Psoas muscle (tissue), 8 donors: Measurements from ENCODE around the gene AOAH. TPM values are rescaled to one million over a fixed set of nuclear protein-coding genes. Genes with fewer than 3 reads are reported as not detected.

Source experiments
- ATAC-seq, 4 donors: fragments of 200-7000 bp; cut with Tn5 transposase; one replicate each; pipeline ENCODE4 v1.9.1; 2020; ENCODE audit warnings: moderate library complexity in 3 of 4, mild to moderate bottlenecking in 2 of 4
- DNase-seq, 2 donors: peaks; one replicate each; pipeline ENCODE4 v3.0.0-alpha.2; 2020
- H3K27ac ChIP-seq: fragments of 200-600 bp; one replicate; pipeline ENCODE4 v1.8.0; 2022
- H3K27me3 ChIP-seq, 3 donors: fragments of 200-600 bp in 1 of 3; one replicate each; pipeline versions ENCODE4 v1.6.1 to v1.8.0; 2013 to 2022; ENCODE audit warnings: low read length in 2 of 3, mild to moderate bottlenecking in 2 of 3, moderate library complexity in 1 of 3; ENCODE audit not compliant: insufficient read depth in 3 of 3
- H3K36me3 ChIP-seq, 2 donors: fragments of 200-600 bp in 1 of 2; one replicate each; pipeline versions ENCODE4 v1.6.1 to v1.8.0; 2013 to 2022; ENCODE audit warnings: low read depth in 1 of 2, mild to moderate bottlenecking in 1 of 2, moderate library complexity in 1 of 2; ENCODE audit not compliant: insufficient read depth in 1 of 2
- H3K4me1 ChIP-seq: fragments of 200-600 bp; one replicate; pipeline ENCODE4 v1.8.0; 2022
- H3K4me3 ChIP-seq: fragments of 200-600 bp; one replicate; pipeline ENCODE4 v1.8.0; 2022; ENCODE audit warnings: mild to moderate bottlenecking
- H3K9me3 ChIP-seq: fragments of 200-600 bp; one replicate; pipeline ENCODE4 v1.8.0; 2022
- WGBS, 3 donors: extraction: QIAGEN DNeasy Blood & Tissue Kit; methylation state at CpG; one replicate each; pipeline versions ENCODE4 v1.1.6 to v1.1.7; 2013; 5-methylcytosine and 5-hydroxymethylcytosine counted together
- intact Hi-C, 2 donors: fragments of 100-400 bp; cut with DNase I; formaldehyde crosslinking; loops; one replicate each; pipeline versions ENCODE4 v1.11.0 to v1.14.2; 2022
- polyA plus RNA-seq, 3 donors: library from polyadenylated mRNA; stranded (reverse); fragments of 200-250 nt; gene quantifications; one replicate each; pipeline ENCODE4 v1.2.3, GENCODE V29; 2013
- total RNA-seq, 4 donors: library from RNA; stranded (reverse); fragmentation: NEBNext Ultra II Directional in 2 of 4; extraction: Animal tissue kit (Norgen Biotek cat#: 25700) in 2 of 4; gene quantifications; one replicate each; pipeline versions ENCODE4 v1.2.1 to v1.2.4, GENCODE V29; 2021 to 2023
- TF ChIP-seq, protein P1 (sequence below): fragments of 200-600 bp; IDR thresholded peaks from one replicate; pipeline ENCODE4 v1.8.0; 2022; ENCODE audit warnings: antibody characterized with exemption
- donor health status: healthy with polysubstance abuse.
- donor health status: DM: no; HTN: no; CAD: no; lungs with moderate emphysema.
- donor health status: Bipolar disorder and iron deficiency.
- donor health status: healthy.
- donor health status: DM: yes; HTN: yes; CAD: no.
- donor health status: DM: no; HTN: no; CAD: no.
- donor health status: DM: no; HTN: no; CAD: no.
- donor health status: DM: yes; HTN: yes; CAD: no.

The AOAH gene
- total and polyA plus RNA-seq, 7 donors: 0.04 to 2.1 (median 0.83) TPM

DNA sequence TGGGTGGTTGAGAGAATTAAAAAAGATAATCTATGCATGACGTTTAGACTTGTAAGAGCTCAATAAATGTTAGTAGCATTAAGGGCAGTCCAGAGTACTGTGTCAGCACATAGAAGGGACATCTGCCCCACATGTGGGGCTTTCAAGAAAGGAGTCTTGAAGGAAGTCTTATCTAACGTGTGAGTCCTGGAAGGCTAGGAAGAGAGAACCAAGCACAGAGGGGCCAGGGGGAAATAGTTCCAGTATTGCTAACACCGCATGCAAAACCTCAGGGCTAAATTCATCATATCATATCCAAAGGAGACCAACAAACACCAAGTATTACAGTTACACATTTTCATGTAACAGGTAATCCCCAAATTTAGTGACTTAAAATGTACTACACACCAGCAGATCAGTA is 122.7 kb downstream of the AOAH start:
- no peaks in the 10 kb centered on the region for H3K27me3 ChIP-seq
- no peaks in the 10 kb centered on the region for H3K36me3 ChIP-seq
- 35 to 67% (median 65%) methylated on average over 3 of the region's 3 CpGs for WGBS, 3 donors
- H3K9me3 ChIP-seq: no peaks in the 10 kb centered on the region
- ATAC-seq (no peak), DNase-seq (no peak)
- TF ChIP-seq, protein P1, sequence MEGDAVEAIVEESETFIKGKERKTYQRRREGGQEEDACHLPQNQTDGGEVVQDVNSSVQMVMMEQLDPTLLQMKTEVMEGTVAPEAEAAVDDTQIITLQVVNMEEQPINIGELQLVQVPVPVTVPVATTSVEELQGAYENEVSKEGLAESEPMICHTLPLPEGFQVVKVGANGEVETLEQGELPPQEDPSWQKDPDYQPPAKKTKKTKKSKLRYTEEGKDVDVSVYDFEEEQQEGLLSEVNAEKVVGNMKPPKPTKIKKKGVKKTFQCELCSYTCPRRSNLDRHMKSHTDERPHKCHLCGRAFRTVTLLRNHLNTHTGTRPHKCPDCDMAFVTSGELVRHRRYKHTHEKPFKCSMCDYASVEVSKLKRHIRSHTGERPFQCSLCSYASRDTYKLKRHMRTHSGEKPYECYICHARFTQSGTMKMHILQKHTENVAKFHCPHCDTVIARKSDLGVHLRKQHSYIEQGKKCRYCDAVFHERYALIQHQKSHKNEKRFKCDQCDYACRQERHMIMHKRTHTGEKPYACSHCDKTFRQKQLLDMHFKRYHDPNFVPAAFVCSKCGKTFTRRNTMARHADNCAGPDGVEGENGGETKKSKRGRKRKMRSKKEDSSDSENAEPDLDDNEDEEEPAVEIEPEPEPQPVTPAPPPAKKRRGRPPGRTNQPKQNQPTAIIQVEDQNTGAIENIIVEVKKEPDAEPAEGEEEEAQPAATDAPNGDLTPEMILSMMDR: no peak
- no peaks in the 10 kb centered on the region for H3K4me1 ChIP-seq
- intact Hi-C loops: no loop called here
- no peak overlapping the region for H3K27ac ChIP-seq
- no peak overlapping the region for H3K4me3 ChIP-seq

DNA sequence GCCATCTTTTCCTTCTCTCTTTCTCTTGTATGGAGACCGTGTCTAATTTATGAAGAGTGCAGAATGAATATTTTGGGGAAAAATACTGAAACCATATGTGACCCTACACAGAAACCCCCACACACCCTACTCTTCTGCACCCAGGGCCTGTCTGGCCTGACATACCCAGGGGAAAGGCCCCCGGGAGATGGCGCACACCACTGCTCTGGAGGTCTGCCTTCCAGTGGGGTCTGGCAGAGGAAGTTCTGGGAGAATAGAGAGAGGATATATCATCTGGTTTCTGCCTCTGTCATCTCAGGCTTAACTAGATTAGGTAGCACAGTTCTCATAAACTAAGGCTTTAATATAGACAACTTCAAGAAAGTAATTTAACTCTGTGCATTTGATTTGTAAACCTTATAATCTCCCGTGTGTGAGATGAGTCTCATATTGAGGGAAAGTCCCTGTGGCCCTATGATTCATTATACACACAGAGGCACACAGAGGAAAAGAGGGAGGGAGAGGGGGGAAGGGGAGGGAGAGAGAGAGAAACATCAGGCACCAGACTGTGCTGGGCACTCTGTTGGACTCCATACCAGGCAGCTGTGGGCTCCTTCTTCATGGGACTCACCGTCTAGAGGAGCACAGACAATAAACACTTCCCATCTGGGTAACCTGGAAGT is 123.3 kb downstream of the AOAH start:
- H3K27me3 ChIP-seq: no peaks in the 10 kb centered on the region
- H3K9me3 ChIP-seq: no peaks in the 10 kb centered on the region
- intact Hi-C loops: no loop called here
- ATAC-seq (no peak), DNase-seq (no peak)
- TF ChIP-seq, protein P1: no peak
- WGBS, 3 donors: 65 to 77% (median 66%) methylated on average over 5 of the region's 5 CpGs
- H3K4me3 ChIP-seq: no peak overlapping the region
- H3K36me3 ChIP-seq: no peaks in the 10 kb centered on the region
- H3K4me1 ChIP-seq: no peaks in the 10 kb centered on the region
- H3K27ac ChIP-seq: no peak overlapping the region

DNA sequence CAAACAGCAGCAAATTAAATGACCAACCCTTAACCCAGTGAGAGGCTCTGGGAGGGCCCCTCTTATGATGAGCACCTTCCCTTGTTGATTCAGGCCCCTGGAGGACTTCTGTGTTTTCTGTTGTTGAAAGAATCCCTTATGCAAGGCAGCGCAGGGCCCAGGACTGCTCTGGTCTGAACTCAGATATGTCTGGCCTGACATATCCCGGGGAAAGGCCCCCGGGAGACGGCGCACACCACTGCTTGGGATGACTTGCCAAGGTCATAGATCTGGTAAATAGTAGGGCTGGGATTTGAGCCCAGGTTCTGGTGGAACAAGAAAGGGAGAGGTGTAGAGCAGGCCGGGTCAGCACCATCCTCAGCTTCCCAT is 124.0 kb downstream of the AOAH start:
- ATAC-seq (no peak), DNase-seq (no peak)
- no peaks in the 10 kb centered on the region for H3K4me1 ChIP-seq

DNA sequence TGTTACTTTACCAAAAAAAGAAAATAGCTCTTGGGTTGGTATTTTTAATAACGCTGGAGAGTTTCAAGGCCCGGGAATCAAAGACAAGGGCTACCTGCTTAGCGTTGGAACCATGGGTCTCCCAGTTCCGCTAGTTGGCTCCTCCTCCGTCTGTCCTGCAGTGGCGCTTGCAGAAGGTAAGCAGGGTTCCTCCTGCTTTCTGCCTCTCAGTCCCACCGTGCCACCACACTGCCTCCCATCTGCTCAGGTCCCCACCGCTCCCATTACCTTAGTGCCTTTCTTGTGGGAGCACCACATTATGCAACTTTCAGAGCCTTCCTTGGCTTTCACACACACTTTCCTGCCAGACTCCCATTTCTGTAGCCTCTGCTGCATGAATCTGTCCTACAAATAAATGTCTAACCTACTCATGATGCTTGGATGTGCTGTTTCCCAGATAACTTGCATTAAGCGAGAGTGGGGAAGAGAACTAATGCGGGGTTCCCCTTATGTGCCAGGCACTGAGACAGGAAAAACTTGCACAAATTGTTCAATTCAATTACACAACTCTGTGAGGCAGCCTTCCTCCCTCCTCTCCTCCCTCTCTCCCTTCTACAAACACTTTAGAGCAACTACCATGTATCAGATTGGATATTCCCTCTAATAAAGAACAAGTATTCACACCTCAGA is 124.5 kb downstream of the AOAH start:
- no peak for ATAC-seq
- TF ChIP-seq, protein P1: no peak
- no peaks in the 10 kb centered on the region for H3K4me1 ChIP-seq
- no peak overlapping the region for H3K27ac ChIP-seq
- no peaks in the 10 kb centered on the region for H3K36me3 ChIP-seq
- WGBS, 3 donors: 91 to 93% (median 92%) methylated on average over 10 of the region's 10 CpGs
- H3K4me3 ChIP-seq: no peak overlapping the region
- H3K9me3 ChIP-seq: no peaks in the 10 kb centered on the region
- no peak for DNase-seq
- no peaks in the 10 kb centered on the region for H3K27me3 ChIP-seq
- intact Hi-C loops: no loop called here

More for the DNA sequence above, 124.0 kb downstream of the AOAH start:
- WGBS, 3 donors: 93% methylated on average over 6 of the region's 6 CpGs
- no peak overlapping the region for H3K27ac ChIP-seq
- H3K4me3 ChIP-seq: no peak overlapping the region
- TF ChIP-seq, protein P1: no peak
- no peaks in the 10 kb centered on the region for H3K9me3 ChIP-seq
- no peaks in the 10 kb centered on the region for H3K27me3 ChIP-seq
- no peaks in the 10 kb centered on the region for H3K36me3 ChIP-seq
- intact Hi-C loops: no loop called here
